Transverse colon (tissue), 4 donors: ENCODE measurements around the gene OTOG. TPM values are rescaled to one million over a fixed set of nuclear protein-coding genes. Genes with fewer than 3 reads are reported as not detected.

Source experiments
- DNase-seq: peaks from one replicate; pipeline ENCODE4 v3.0.0-alpha.2; 2019
- H3K27ac ChIP-seq, 4 donors: fragments of 200-600 bp; sonication (generic); 2 replicates each; pipeline ENCODE4 v1.5.1; 2016 to 2018; ENCODE audit warnings: inconsistent platforms in 4 of 4
- H3K27me3 ChIP-seq: fragments of 200-600 bp; sonication (generic); 2 replicates; pipeline ENCODE4 v1.5.1; 2017; ENCODE audit warnings: inconsistent platforms
- H3K36me3 ChIP-seq, 4 donors: fragments of 200-600 bp; sonication (generic); 2 replicates each; pipeline ENCODE4 v1.5.1; 2017 to 2019; ENCODE audit warnings: inconsistent platforms in 4 of 4
- H3K4me1 ChIP-seq, 4 donors: fragments of 200-600 bp; sonication (generic); 2 replicates each; pipeline ENCODE4 v1.5.1; 2017 to 2020; ENCODE audit warnings: inconsistent platforms in 4 of 4
- H3K4me3 ChIP-seq, 4 donors: fragments of 200-600 bp; sonication (generic); 1 replicate in 1 of 4; 2 replicates in 3 of 4; pipeline versions ENCODE4 v1.5.1 to v1.6.1; 2017 to 2019; ENCODE audit warnings: inconsistent platforms in 4 of 4
- H3K9me3 ChIP-seq, 2 donors: fragments of 200-600 bp; sonication (generic); 2 replicates each; pipeline ENCODE4 v1.5.1; 2017 to 2019; ENCODE audit warnings: inconsistent platforms in 2 of 2
- EP300 ChIP-seq: sonication (generic); formaldehyde crosslinking; IDR thresholded peaks from one replicate; pipeline ENCODE4 v1.6.1; 2017; ENCODE audit warnings: antibody characterized with exemption, low read depth
- POLR2A ChIP-seq: fragments of 450-650 bp; IDR thresholded peaks from one replicate; pipeline ENCODE4 v1.6.1; 2016; ENCODE audit warnings: antibody characterized with exemption, mild to moderate bottlenecking, moderate library complexity
- POLR2AphosphoS5 ChIP-seq, 3 donors: sonication (generic); formaldehyde crosslinking; IDR thresholded peaks; one replicate each; pipeline ENCODE4 v1.6.1; 2016; ENCODE audit warnings: antibody characterized with exemption in 3 of 3
- WGBS, 2 donors: methylation state at CpG; one replicate each; pipeline ENCODE4 v1.1.5; 2018; ENCODE audit warnings: low coverage in 1 of 2; 5-methylcytosine and 5-hydroxymethylcytosine counted together
- in situ Hi-C, 4 donors: fragments of 200-750 bp; cut with MboI; loops; one replicate each; pipeline versions ENCODE4 v1.15.0 to v1.15.1; 2017; ENCODE audit warnings: low sequenced_read_pairs in 3 of 4, low pct_ligation_motif_present in 1 of 4, low pct_unique_long_range_greater_than_20kb in 1 of 4
- intact Hi-C: fragments of 100-400 bp; cut with DNase I; formaldehyde crosslinking; loops from one replicate; pipeline ENCODE4 v1.15.1; 2023; ENCODE audit warnings: low total_unique reads
- total RNA-seq, 4 donors: library from RNA; depleted of rRNA; stranded (reverse); fragments of >200 nt; gene quantifications; one replicate each; pipeline ENCODE4 v1.1.0, GENCODE V29; 2016
- TF ChIP-seq, protein P1 (sequence below), 5 experiments: fragments of 200-600 bp in 3 of 5; fragments of 450-650 bp in 2 of 5; sonication (generic) in 3 of 5; IDR thresholded peaks; 1 replicate in 2 of 5; 2 replicates in 3 of 5; pipeline ENCODE4 v1.5.1; 2016 to 2017; ENCODE audit warnings: antibody characterized with exemption in 5 of 5, inconsistent platforms in 3 of 5, mild to moderate bottlenecking in 2 of 5, moderate library complexity in 1 of 5

OTOG gene
- total RNA-seq, 4 donors from 2014 or later = not detected

DNA sequence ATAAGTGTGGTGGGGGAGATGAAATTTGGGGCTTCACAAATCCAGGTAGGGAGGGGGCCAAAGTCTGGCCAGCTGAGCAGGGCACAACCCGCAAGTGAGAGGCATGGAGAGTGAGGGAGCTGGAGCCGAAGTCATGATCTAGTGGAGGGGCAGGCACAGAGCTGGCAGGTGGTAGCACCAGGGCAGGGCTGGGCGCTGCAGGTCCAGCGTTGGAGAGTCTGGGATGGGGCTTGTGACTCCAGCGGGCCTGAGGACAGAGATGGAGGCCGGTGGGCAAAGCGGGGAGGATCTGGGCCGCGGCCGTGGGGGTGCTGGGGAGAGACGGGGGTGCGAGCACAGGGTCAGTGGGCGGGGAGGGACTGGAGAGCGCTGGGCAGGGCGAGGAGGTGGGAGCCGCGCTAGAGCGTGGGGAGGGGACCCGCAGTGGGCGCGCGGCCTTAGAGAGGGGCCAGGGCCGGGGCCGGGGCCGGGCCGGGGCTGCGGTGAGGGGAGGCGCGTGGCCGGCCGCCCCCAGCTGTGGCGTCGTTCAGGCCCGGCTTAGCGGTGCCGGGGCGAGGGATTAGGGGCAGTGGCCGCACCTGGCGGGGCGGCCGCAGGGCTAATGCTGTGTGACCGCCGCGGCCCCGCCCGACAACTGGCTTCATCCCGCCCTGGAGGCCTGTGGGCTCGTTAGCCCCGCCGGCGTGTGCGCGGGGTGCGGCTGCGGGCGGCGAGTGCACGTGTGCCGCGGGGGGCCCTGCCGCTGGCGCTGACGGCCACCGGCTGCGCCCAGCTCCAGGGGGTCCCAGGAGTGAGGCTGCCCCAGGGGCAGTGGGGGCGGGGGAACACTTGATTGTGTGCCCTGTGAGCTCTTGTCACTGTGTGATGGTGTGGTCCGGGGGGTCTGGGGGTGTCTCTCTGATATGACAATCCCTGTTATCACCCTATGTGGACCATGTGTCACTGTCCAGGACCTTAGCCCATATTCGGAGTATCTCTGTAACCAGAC is 148.7 kb downstream of the OTOG start:
- no peak for DNase-seq
- WGBS, 2 donors = 27 to 30% methylated on average over 2 to 43 of the region's 68 CpGs

GRCh38 chr11:17696741-17697140 is 149.7 kb downstream of the OTOG start:
- peaks cover 52% of the 10 kb centered on the region for H3K27me3 ChIP-seq
- 65% methylated on average over 5 of the region's 5 CpGs; no CpG with 5 or more reads in 1 of the 2 donors for WGBS, 2 donors

More for the DNA sequence above, 148.7 kb downstream of the OTOG start:
- H3K36me3 ChIP-seq = no peaks in the 10 kb centered on the region
- in situ Hi-C loops (no loop called here), intact Hi-C loops (no loop called here)
- no peaks in the 10 kb centered on the region for H3K4me1 ChIP-seq
- no peak overlapping the region for H3K4me3 ChIP-seq
- H3K27me3 ChIP-seq = peaks cover 60% of the 10 kb centered on the region
- no peak overlapping the region for H3K27ac ChIP-seq
- TF ChIP-seq POLR2AphosphoS5 (IDR thresholded peaks at IDR 0.05) = no peak
- TF ChIP-seq POLR2A = no peak
- no peaks in the 10 kb centered on the region for H3K9me3 ChIP-seq

More at GRCh38 chr11:17696741-17697140, 149.7 kb downstream of the OTOG start:
- Histone ChIP-seq H3K9me3 (no peaks in the 10 kb centered on the region), H3K36me3 (no peaks in the 10 kb centered on the region), H3K4me1 (no peaks in the 10 kb centered on the region), H3K27ac (no peak overlapping the region), H3K4me3 (no peak overlapping the region)
- no peak for DNase-seq
- intact Hi-C loops = no loop called here
- TF ChIP-seq POLR2AphosphoS5 (IDR thresholded peaks at IDR 0.05) (no peak), POLR2A (no peak), EP300 (no peak)
- TF ChIP-seq, protein P1, sequence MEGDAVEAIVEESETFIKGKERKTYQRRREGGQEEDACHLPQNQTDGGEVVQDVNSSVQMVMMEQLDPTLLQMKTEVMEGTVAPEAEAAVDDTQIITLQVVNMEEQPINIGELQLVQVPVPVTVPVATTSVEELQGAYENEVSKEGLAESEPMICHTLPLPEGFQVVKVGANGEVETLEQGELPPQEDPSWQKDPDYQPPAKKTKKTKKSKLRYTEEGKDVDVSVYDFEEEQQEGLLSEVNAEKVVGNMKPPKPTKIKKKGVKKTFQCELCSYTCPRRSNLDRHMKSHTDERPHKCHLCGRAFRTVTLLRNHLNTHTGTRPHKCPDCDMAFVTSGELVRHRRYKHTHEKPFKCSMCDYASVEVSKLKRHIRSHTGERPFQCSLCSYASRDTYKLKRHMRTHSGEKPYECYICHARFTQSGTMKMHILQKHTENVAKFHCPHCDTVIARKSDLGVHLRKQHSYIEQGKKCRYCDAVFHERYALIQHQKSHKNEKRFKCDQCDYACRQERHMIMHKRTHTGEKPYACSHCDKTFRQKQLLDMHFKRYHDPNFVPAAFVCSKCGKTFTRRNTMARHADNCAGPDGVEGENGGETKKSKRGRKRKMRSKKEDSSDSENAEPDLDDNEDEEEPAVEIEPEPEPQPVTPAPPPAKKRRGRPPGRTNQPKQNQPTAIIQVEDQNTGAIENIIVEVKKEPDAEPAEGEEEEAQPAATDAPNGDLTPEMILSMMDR (IDR thresholded peaks at IDR 0.05) = no peak
- in situ Hi-C loops = no loop called here

Other genes with a start within 250 kb of the OTOG start
- 10 to 100 TPM in 2 of 4 donors, 1 to 10 TPM in 2; 5.2 to 11.7 (median 9.4) TPM for gene NCR3LG1, start 195.5 kb upstream of the OTOG start, total RNA-seq
- gene KCNJ11, start 158.6 kb upstream of the OTOG start, total RNA-seq = 100 to 1,000 TPM in 1 of 4 donors, 1 to 10 TPM in 2, not detected in 1; 1.3 to 135 (median 3.5) TPM
- 1 to 10 TPM in 3 of 4 donors, under 1 TPM in 1; 0.40 to 4.0 (median 3.5) TPM for gene ABCC8, start 70.4 kb upstream of the OTOG start, total RNA-seq
- 1,000 to 10,000 TPM in 1 of 4 donors, 100 to 1,000 TPM in 3; 110 to 1,022 (median 157) TPM for gene USH1C, start 2.8 kb upstream of the OTOG start, total RNA-seq
- not detected for gene MYOD1, start 172.3 kb downstream of the OTOG start, total RNA-seq
- gene KCNC1, start 187.5 kb downstream of the OTOG start, total RNA-seq = under 1 TPM in 1 of 4 donors, not detected in 3; 0.14 TPM